GM13976 (cell line): ENCODE data around the gene MSANTD3.

Source experiments
- DNase-seq: peaks from one replicate; pipeline ENCODE4 v3.0.0; 2012; ENCODE audit warnings: low spot score
- in situ Hi-C: fragments of 300-500 bp; cut with MboI; formaldehyde crosslinking; loops from one replicate; pipeline ENCODE4 v1.12.0; 2022; ENCODE audit warnings: low sequenced_read_pairs, mixed read lengths, inconsistent platforms; ENCODE audit not compliant: unreplicated experiment
- TF ChIP-seq, protein P1 (sequence below): IDR thresholded peaks from 2 replicates; pipeline ENCODE4 v1.5.1; 2012; ENCODE audit warnings: borderline replicate concordance, mild to moderate bottlenecking; ENCODE audit not compliant: insufficient read depth; ENCODE audit errors: extremely low read depth, missing control alignments, control extremely low read depth

The MSANTD3 gene

DNA sequence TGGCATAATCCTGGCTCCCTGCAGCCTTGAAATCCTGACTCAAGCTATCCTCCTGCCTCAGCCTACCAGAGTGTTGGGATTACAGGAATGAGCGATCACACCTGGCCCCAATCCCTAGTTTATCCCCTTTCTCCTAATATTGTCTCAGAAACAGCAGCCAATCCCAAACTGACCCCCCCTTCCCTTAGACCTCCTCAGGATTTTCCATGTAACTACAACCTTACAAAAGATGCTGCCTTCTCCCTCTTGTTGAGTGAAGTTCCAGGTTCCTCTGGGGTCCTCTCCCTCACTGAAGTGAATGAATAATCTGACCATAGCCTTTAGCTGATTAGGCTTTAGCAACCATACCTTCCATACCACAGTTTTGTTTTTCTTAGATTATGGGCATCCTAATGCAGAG, 25.9 kb upstream of the MSANTD3 start:
- TF ChIP-seq, protein P1, sequence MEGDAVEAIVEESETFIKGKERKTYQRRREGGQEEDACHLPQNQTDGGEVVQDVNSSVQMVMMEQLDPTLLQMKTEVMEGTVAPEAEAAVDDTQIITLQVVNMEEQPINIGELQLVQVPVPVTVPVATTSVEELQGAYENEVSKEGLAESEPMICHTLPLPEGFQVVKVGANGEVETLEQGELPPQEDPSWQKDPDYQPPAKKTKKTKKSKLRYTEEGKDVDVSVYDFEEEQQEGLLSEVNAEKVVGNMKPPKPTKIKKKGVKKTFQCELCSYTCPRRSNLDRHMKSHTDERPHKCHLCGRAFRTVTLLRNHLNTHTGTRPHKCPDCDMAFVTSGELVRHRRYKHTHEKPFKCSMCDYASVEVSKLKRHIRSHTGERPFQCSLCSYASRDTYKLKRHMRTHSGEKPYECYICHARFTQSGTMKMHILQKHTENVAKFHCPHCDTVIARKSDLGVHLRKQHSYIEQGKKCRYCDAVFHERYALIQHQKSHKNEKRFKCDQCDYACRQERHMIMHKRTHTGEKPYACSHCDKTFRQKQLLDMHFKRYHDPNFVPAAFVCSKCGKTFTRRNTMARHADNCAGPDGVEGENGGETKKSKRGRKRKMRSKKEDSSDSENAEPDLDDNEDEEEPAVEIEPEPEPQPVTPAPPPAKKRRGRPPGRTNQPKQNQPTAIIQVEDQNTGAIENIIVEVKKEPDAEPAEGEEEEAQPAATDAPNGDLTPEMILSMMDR: no peak
- DNase-seq: no peak
- in situ Hi-C loops: no loop called here

DNA sequence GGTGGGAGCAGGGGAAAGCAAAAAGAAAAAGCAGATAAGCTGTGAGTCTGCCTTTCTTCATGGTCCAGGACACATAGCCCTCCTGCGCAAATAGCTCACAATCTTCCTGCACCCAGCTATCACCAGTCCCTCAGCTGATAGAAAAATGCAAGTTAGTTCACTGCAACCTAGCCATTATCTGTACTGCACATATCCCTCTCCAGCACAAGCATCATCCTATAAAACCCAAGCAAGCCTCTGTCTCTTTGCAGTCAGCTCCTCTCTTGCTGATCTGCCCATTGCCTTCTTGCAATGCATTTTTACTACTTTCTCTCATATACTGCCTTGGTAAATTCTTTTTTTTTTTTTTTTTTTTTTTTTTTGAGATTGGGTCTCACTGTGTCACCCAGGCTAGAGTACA, 20.0 kb upstream of the MSANTD3 start:
- in situ Hi-C loops: no loop called here

DNA sequence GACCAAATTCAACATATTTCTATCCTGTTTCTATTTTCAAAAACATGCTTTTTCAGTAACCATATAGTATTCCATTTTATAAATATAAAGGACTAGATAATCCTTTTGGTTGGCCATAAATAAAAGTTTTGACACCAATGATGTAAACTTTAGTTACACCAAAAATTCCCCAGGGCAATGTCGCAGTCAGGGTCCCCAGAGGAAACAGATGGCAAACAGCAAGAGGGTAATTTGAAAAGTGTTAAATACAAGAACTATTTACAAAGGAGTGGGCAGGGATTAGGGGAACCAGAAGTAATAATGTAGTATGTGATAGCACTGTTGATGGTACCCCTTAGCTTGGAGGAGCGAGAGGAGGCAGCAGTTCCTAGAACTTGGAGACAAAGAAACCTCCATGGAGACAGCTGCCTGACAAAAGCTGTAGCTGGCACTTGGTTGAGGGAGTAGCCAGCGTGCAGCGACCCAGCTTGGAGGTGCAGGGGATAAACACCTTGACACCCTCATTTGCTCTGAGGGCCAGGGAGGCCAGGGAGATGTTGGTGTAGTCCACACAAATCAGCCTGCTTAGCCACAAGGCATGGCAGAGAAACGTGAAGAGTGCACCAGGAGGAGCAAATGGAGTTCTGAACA, 18.3 kb upstream of the MSANTD3 start:
- in situ Hi-C loops: no loop called here
- DNase-seq: no peak
- TF ChIP-seq, protein P1: no peak

More for the DNA sequence above, 20.0 kb upstream of the MSANTD3 start:
- TF ChIP-seq, protein P1: no peak
- DNase-seq: no peak

DNA sequence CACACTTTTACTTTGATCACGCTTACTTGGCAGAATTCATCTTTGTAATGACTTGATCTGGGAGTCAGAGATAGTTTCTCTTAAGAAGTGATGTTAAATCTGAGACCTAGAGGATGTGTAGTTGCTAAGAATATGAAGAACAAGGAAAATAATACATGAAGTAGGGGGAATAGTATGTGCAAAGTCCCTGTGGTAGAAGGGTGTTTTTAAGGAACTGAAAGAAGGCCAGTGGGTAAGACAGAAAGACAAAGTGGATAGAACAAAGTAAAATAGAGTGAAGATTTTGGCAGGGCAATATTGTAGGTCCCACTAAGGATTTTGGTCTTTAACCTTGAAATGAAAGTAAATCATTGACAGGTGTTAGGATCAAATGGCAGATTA, 17.8 kb upstream of the MSANTD3 start:
- TF ChIP-seq, protein P1: no peak
- DNase-seq: no peak
- in situ Hi-C loops: no loop called here

DNA sequence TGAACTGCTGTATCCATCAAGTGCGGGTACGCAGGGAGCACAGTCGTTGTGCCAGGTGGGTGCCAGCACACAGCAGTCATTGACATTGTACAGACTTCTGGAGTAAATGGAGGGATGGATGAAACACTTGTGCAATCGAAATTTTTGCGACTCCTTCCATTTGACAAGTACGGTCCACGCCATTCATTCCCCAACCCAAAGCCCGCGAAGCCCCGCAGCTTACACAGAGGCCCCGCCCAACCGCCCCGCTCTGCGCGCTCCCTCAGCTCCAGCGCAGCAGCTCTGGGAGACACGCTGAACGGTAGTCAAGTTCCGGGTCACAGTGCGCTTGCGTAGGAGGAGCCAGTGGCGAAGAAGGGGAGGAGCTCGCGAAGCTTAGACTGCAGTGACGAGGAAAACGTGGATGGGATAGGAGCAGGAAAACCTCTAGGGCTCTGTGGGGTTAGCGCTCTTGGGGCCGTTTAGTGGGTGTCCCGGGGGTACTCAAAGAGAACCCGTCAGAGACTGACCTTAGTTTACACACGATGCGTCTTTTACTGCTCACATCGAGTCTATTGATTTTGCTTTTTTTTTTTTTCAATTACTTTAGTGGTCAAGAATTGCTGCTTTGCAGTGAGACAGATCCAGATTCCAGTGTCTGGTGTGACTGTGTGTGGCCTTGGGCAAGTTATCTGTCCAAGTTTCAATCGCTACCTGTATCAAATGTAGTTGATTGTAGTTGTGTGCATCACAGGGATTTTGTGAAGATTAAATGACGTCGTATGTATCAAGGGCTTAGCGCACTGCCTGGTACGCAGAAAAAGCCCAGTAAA, 15.3 kb upstream of the MSANTD3 start:
- in situ Hi-C loops: no loop called here
- peak; percentile 92 for DNase-seq
- TF ChIP-seq, protein P1: no peak

DNA sequence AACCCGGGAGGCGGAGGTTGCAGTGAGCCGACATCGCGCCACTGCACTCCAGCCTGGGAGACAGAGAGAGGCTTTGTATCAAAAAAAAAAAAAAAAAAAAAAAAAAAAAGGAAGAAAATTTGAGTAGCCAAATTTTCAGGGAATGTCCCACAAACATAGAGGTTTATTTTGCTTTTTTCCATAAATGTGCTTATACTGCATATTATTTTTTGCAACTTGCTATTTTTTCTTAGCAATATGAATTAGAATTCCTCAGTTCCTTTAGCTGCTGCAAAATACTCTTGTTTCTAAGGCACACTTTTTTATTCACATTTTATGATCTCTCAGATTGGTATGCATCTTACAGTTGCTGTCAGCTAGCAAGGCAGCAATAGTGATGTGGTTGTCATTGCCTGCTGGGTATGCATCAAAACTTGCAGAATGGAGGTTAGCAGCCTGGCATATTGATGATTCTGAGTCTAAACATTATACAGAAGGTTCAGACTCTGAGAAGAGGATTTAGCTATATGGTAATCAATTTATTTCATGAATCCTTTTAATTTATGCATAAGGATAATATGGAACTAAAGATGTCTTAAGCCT, 13.0 kb upstream of the MSANTD3 start:
- TF ChIP-seq, protein P1: no peak
- in situ Hi-C loops: no loop called here
- DNase-seq: no peak
